ENCODE data around the gene CA14. TPM values are rescaled to one million over a fixed set of nuclear protein-coding genes. Genes with fewer than 3 reads are reported as not detected.

The CA14 gene
- total and polyA plus RNA-seq, 9 of the 15 experiments (the other 6 are each of a cell fraction or from before 2014, with no cell fraction given), result 0.13 to 0.57 (median 0.26) TPM; not detected in 1

- TF ChIP-seq ZHX1 (conservative IDR thresholded peaks at IDR 0.05; ENCODE audit: low read length), result no peak
- TF ChIP-seq BRF1 (IDR thresholded peaks at IDR 0.05; ENCODE audit: borderline replicate concordance, extremely low read depth, insufficient read length), result no peak
- no peak for TF ChIP-seq MECOM (CRISPR knock-in tag; IDR thresholded peaks at IDR 0.05)
- no peak for TF ChIP-seq PRPF4 (IDR thresholded peaks at IDR 0.05; ENCODE audit: insufficient read depth, low read depth, low read length, poor library complexity, severe bottlenecking)
- peak; percentile 90 for TF ChIP-seq MAX (CRISPR knock-in tag; IDR thresholded peaks at IDR 0.05)
- TF ChIP-seq JUNB (CRISPR knock-in tag; conservative IDR thresholded peaks at IDR 0.05), result no peak
- TF ChIP-seq HMGXB4 (CRISPR knock-in tag; IDR thresholded peaks at IDR 0.05), result peak; percentile 43; the same call in 1 of the 2 replicates
- TF ChIP-seq RBM34 (IDR thresholded peaks at IDR 0.05; ENCODE audit: borderline replicate concordance, insufficient read depth, low read length), result no peak
- TF ChIP-seq NCOA4 (IDR thresholded peaks at IDR 0.05; ENCODE audit: partially characterized antibody), result no peak
- TF ChIP-seq ZNF274 (IDR thresholded peaks at IDR 0.05; ENCODE audit: borderline replicate concordance, low read depth, low read length), result no peak
- no peak for TF ChIP-seq SMARCA4 (IDR thresholded peaks at IDR 0.05)
- TF ChIP-seq MXD1 (CRISPR knock-in tag; IDR thresholded peaks at IDR 0.05; ENCODE audit: borderline replicate concordance, poor library complexity, severe bottlenecking), result peak; percentile 31
- TF ChIP-seq FOS (IDR thresholded peaks at IDR 0.05; ENCODE audit: extremely low read depth, insufficient read length), result no peak
- no peak; the same call in 1 of the 2 replicates for TF ChIP-seq MTA3 (IDR thresholded peaks at IDR 0.05; ENCODE audit: borderline replicate concordance)
- TF ChIP-seq ARHGAP35 (IDR thresholded peaks at IDR 0.05; ENCODE audit: partially characterized antibody), result no peak
- peak; percentile 76; the same call in 1 of the 2 replicates for TF ChIP-seq ATF7 (IDR thresholded peaks at IDR 0.05)
- TF ChIP-seq ZNF766 (CRISPR knock-in tag; conservative IDR thresholded peaks at IDR 0.05), result no peak
- TF ChIP-seq FOXO4 (CRISPR knock-in tag; IDR thresholded peaks at IDR 0.05), result no peak
- no peak for TF ChIP-seq MCM7 (IDR thresholded peaks at IDR 0.05)
- no peak for TF ChIP-seq POLR3G (IDR thresholded peaks at IDR 0.05; ENCODE audit: extremely low read depth, insufficient read length, insufficient replicate concordance)
- no peak for TF ChIP-seq ZNF324 (CRISPR knock-in tag; IDR thresholded peaks at IDR 0.05)
- TF ChIP-seq BRCA1 (IDR thresholded peaks at IDR 0.05), result no peak
- TF ChIP-seq BRCA1 (CRISPR knock-in tag; IDR thresholded peaks at IDR 0.05), result no peak
These were observed 36.1 kb downstream of the CA14 start, which contains the start of gene MRPS21 (continued) for GRCh38 chr1:150293433-150294253.

Data from K562 (cell line).